Measurements from ENCODE around the gene OR51B5. TPM values are rescaled to one million over a fixed set of nuclear protein-coding genes. Genes with fewer than 3 reads are reported as not detected.

The OR51B5 gene, protein sequence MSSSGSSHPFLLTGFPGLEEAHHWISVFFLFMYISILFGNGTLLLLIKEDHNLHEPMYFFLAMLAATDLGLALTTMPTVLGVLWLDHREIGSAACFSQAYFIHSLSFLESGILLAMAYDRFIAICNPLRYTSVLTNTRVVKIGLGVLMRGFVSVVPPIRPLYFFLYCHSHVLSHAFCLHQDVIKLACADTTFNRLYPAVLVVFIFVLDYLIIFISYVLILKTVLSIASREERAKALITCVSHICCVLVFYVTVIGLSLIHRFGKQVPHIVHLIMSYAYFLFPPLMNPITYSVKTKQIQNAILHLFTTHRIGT
- not detected in 2 replicates for total RNA-seq

GRCh38 chr11:5343474-5344335 lies at the start of gene OR51B5:
Gene OR51B5 (minus strand): TSS chr11:5343524. CDS start chr11:5343524, 0 bp downstream.

GRCh38 chr11:5383576-5383975 lies 40.3 kb upstream of the OR51B5 start, which contains the start of gene OR51M1:
Gene OR51M1 (plus strand): TSS chr11:5383812. CDS start chr11:5389399, 5,587 bp downstream.

GRCh38 chr11:5351208-5351607 lies 7.9 kb upstream of the OR51B5 start, which contains the start of gene OR51B6:
Gene OR51B6 (plus strand): TSS chr11:5351508. CDS start chr11:5351508, 0 bp downstream.

DNA sequence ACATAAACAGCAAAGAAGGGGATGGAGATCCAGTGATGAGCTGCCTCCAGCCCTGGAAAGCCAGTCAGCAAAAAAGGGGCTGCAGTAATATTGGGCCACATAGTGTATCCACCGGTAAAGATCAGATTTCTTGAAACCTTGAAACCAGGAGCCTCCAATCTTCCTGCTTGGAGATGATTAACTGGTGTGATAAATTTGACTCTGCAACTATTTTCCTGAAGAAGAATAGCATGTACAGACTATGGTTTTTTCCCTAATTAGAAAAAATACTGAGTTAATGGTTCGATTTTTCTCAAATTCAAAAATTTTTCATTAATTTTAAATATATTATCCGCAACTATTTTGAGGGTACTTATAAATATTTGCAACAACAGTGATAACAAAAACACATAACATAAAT lies 19.1 kb downstream of the OR51B5 start, which contains the start of gene OR51B2:
Gene OR51B2 (minus strand): TSS at position 101 of the 400 bp plus-strand sequence. CDS start 0 bp downstream, at position 101.

DNA sequence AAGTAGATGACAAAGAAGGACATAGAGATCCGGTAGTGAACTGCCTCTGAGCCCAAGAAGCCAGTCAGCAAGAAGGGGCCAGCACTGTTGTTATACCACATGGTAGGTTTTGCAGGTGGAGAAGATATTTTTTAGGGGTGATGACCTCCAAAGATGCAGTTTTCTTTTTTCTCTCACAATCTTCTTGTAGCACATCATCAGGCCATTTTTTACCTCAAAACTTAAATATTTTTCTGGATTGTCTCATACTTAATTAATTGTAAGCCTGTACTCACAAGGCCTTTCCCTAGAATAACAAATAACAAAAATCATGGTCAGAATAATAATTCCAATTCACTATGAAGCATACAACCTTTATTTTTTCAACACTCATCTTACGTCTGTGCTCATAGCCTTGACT lies 41.5 kb downstream of the OR51B5 start, which contains the start of gene OR51B4:
Gene OR51B4 (minus strand): TSS at position 101 of the 400 bp plus-strand sequence. CDS start 0 bp downstream, at position 101.

Other genes starting within 250 kb of the OR51B5 start
- gene OR52A5, start 205.2 kb downstream of the OR51B5 start, total RNA-seq = not detected in 2 replicates
- gene OR52A1, start 188.8 kb downstream of the OR51B5 start, total RNA-seq = not detected in 2 replicates
- not detected in 2 replicates for gene OR51V1, start 142.8 kb downstream of the OR51B5 start, total RNA-seq
- not detected in 2 replicates for gene HBB, start 116.5 kb downstream of the OR51B5 start, total RNA-seq
- not detected in 2 replicates for gene HBD, start 109.0 kb downstream of the OR51B5 start, total RNA-seq
- gene HBG1, start 93.7 kb downstream of the OR51B5 start, total RNA-seq = not detected in 2 replicates
- gene HBG2, start 88.7 kb downstream of the OR51B5 start, total RNA-seq = not detected in 2 replicates
- gene HBE1, start 73.6 kb downstream of the OR51B5 start, total RNA-seq = not detected in 2 replicates
- not detected in 2 replicates for gene OR51B4, start 41.6 kb downstream of the OR51B5 start, total RNA-seq
- gene OR51B2, start 19.2 kb downstream of the OR51B5 start, total RNA-seq = not detected in 2 replicates
- gene OR51B6, start 8.0 kb upstream of the OR51B5 start, total RNA-seq = not detected in 2 replicates
- gene OR51M1, start 40.3 kb upstream of the OR51B5 start, total RNA-seq = not detected in 2 replicates
- gene OR51Q1, start 78.6 kb upstream of the OR51B5 start, total RNA-seq = not detected in 2 replicates
- gene OR51I1, start 98.0 kb upstream of the OR51B5 start, total RNA-seq = not detected in 2 replicates
- not detected in 2 replicates for gene OR51I2, start 105.8 kb upstream of the OR51B5 start, total RNA-seq
- not detected in 2 replicates for gene OR52D1, start 145.2 kb upstream of the OR51B5 start, total RNA-seq
- 0.24 TPM in 1 of 2 replicates, not detected in the other for gene UBQLN3, start 166.4 kb upstream of the OR51B5 start, total RNA-seq
- gene UBQLNL, start 173.2 kb upstream of the OR51B5 start, total RNA-seq = not detected in 2 replicates
- gene OR52H1, start 205.0 kb upstream of the OR51B5 start, total RNA-seq = not detected in 2 replicates
- not detected in 2 replicates for gene OR52B6, start 237.4 kb upstream of the OR51B5 start, total RNA-seq